ENCODE measurements around the gene GAL3ST2.
"Not testable (repeated sequence)": the region's sequence is repeated elsewhere in the genome, so short reads cannot be mapped to it uniquely, and the experiment has no call there.

The GAL3ST2 gene

GRCh38 chr2:241815477-241816430 is 39.1 kb downstream of the GAL3ST2 start:
- DNase-seq (ENCODE audit: extremely low spot score, insufficient read length, low read depth) (no peak), FAIRE-seq (no peak)

- no peak for FAIRE-seq
- DNase-seq (ENCODE audit: extremely low spot score, insufficient read length, low read depth): no peak
Observed at GRCh38 chr2:241816431-241817121, 40.0 kb downstream of the GAL3ST2 start.

GRCh38 chr2:241817126-241817820 is 40.7 kb downstream of the GAL3ST2 start:
- peak; percentile 54 for FAIRE-seq
- no peak for DNase-seq (ENCODE audit: extremely low spot score, insufficient read length, low read depth)

GRCh38 chr2:241817821-241818215 is 41.2 kb downstream of the GAL3ST2 start:
- not testable (repeated sequence) for FAIRE-seq; DNase-seq (ENCODE audit: extremely low spot score, insufficient read length, low read depth)

- DNase-seq (ENCODE audit: extremely low spot score, insufficient read length, low read depth) (no peak), FAIRE-seq (no peak)
Observed at GRCh38 chr2:241818229-241818942, 41.8 kb downstream of the GAL3ST2 start.

GRCh38 chr2:241818943-241819270 is 42.3 kb downstream of the GAL3ST2 start:
- DNase-seq (ENCODE audit: extremely low spot score, insufficient read length, low read depth): no peak

GRCh38 chr2:241819947-241820624 is 43.5 kb downstream of the GAL3ST2 start:
- not testable (repeated sequence) for FAIRE-seq; DNase-seq (ENCODE audit: extremely low spot score, insufficient read length, low read depth)

More at GRCh38 chr2:241818943-241819270, 42.3 kb downstream of the GAL3ST2 start:
- no peak for FAIRE-seq

- FAIRE-seq: no peak
- DNase-seq (ENCODE audit: extremely low spot score, insufficient read length, low read depth): no peak
Observed at GRCh38 chr2:241820625-241821384, 44.2 kb downstream of the GAL3ST2 start.

GRCh38 chr2:241821460-241822263 is 45.0 kb downstream of the GAL3ST2 start:
- DNase-seq (ENCODE audit: extremely low spot score, insufficient read length, low read depth): no peak
- FAIRE-seq: no peak

- DNase-seq (ENCODE audit: extremely low spot score, insufficient read length, low read depth): no peak
- no peak for FAIRE-seq
Observed at GRCh38 chr2:241822264-241822623, 45.6 kb downstream of the GAL3ST2 start.

GRCh38 chr2:241823531-241824437 is 47.2 kb downstream of the GAL3ST2 start:
- not testable (repeated sequence) for DNase-seq (ENCODE audit: extremely low spot score, insufficient read length, low read depth); FAIRE-seq

GRCh38 chr2:241827394-241827793 is 50.8 kb downstream of the GAL3ST2 start:
- no peak for DNase-seq (ENCODE audit: extremely low spot score, insufficient read length, low read depth)
- no peak for FAIRE-seq

GRCh38 chr2:241833101-241833663 is 56.6 kb downstream of the GAL3ST2 start:
- no peak for FAIRE-seq

GRCh38 chr2:241833756-241834526 is 57.3 kb downstream of the GAL3ST2 start:
- not testable (repeated sequence) for DNase-seq (ENCODE audit: extremely low spot score, insufficient read length, low read depth); FAIRE-seq

More at GRCh38 chr2:241833101-241833663, 56.6 kb downstream of the GAL3ST2 start:
- no peak for DNase-seq (ENCODE audit: extremely low spot score, insufficient read length, low read depth)

- DNase-seq (ENCODE audit: extremely low spot score, insufficient read length, low read depth): no peak
- no peak for FAIRE-seq
Observed at GRCh38 chr2:241834527-241835210, 58.0 kb downstream of the GAL3ST2 start.
